T-cell (primary cell): ENCODE results near the gene C1QTNF9. TPM values are rescaled to one million over a fixed set of nuclear protein-coding genes. Genes with fewer than 3 reads are reported as not detected.

Experiments
- ATAC-seq, 4 experiments: fragments of 200-7000 bp in 3 of 4; fragments of 150-1000 bp in 1 of 4; cut with Tn5 transposase; replicated peaks in 1 of 4; 1 replicate in 3 of 4; 2 replicates in 1 of 4; pipeline ENCODE4 v1.10.0; 2021; ENCODE audit warnings: moderate library complexity in 3 of 4, mild to moderate bottlenecking in 2 of 4, moderate number of reproducible peaks in 1 of 4
- CTCF ChIA-PET, 2 donors: fragments of 300-600 bp; sonication (Branson Sonifier 250); formaldehyde crosslinking; loops; one replicate each; lab custom pipeline; 2022; ENCODE audit warnings: antibody characterized with exemption in 2 of 2; lab: Charles Lee
- POLR2A ChIA-PET, 2 donors: fragments of 300-600 bp; sonication (Branson Sonifier 250); formaldehyde crosslinking; loops; one replicate each; lab custom pipeline; 2022; ENCODE audit warnings: antibody characterized with exemption in 2 of 2; lab: Charles Lee
- DNase-seq, 35 experiments: peaks; one replicate each; pipeline versions ENCODE4 v3.0.0 to v3.0.0-alpha.2; 2013 to 2023
- H3K27ac ChIP-seq: one replicate; pipeline ENCODE4 v1.5.1; 2013; ENCODE audit warnings: low read length
- H3K27me3 ChIP-seq, 2 experiments: replicated peaks in 1 of 2; 1 replicate in 1 of 2; 2 replicates in 1 of 2; pipeline versions ENCODE4 v1.6.1 to v1.7.0; 2013; ENCODE audit warnings: low read length in 1 of 2, mixed read lengths in 1 of 2; ENCODE audit not compliant: control insufficient read depth in 2 of 2, insufficient read depth in 2 of 2; ENCODE audit errors: extremely low read depth in 1 of 2
- H3K36me3 ChIP-seq, 2 donors: 1 replicate in 1 of 2; 2 replicates in 1 of 2; pipeline versions ENCODE4 v1.6.1 to v1.7.0; 2013; ENCODE audit warnings: low read length in 1 of 2; ENCODE audit not compliant: control insufficient read depth in 2 of 2, insufficient read depth in 1 of 2; ENCODE audit errors: extremely low read depth in 1 of 2
- H3K4me1 ChIP-seq, 2 experiments: 1 replicate in 1 of 2; 2 replicates in 1 of 2; pipeline versions ENCODE4 v1.6.1 to v1.7.0; 2013; ENCODE audit warnings: low read length in 2 of 2, mixed read lengths in 1 of 2; ENCODE audit not compliant: insufficient read depth in 2 of 2, control insufficient read depth in 1 of 2; ENCODE audit errors: extremely low read depth in 1 of 2
- H3K4me3 ChIP-seq, 2 donors: 1 replicate in 1 of 2; 2 replicates in 1 of 2; pipeline versions ENCODE4 v1.5.1 to v1.7.0; 2013; ENCODE audit warnings: mild to moderate bottlenecking in 2 of 2, low read length in 1 of 2, moderate library complexity in 1 of 2; ENCODE audit not compliant: control insufficient read depth in 1 of 2; ENCODE audit errors: extremely low read depth in 1 of 2
- H3K9me3 ChIP-seq: 2 replicates; pipeline ENCODE4 v1.7.0; 2013
- H3K27ac Mint-ChIP-seq, 2 donors: one replicate each; pipeline ENCODE4 v1.8.0; 2020 to 2021; ENCODE audit warnings: mild to moderate bottlenecking in 2 of 2, mixed read lengths in 2 of 2
- H3K27me3 Mint-ChIP-seq, 2 donors: one replicate each; pipeline ENCODE4 v1.8.0; 2021 to 2022; ENCODE audit warnings: mixed read lengths in 2 of 2
- H3K36me3 Mint-ChIP-seq: one replicate; pipeline ENCODE4 v1.8.0; 2021; ENCODE audit warnings: mixed read lengths
- H3K4me1 Mint-ChIP-seq, 3 donors: one replicate each; pipeline ENCODE4 v1.8.0; 2020 to 2022; ENCODE audit warnings: mixed read lengths in 3 of 3, mild to moderate bottlenecking in 1 of 3
- H3K4me3 Mint-ChIP-seq, 3 donors: one replicate each; pipeline ENCODE4 v1.8.0; 2020 to 2022; ENCODE audit warnings: mild to moderate bottlenecking in 3 of 3, mixed read lengths in 3 of 3, moderate library complexity in 3 of 3
- H3K9me3 Mint-ChIP-seq, 3 donors: one replicate each; pipeline ENCODE4 v1.8.0; 2020 to 2022; ENCODE audit warnings: mixed read lengths in 3 of 3
- WGBS: methylation state at CpG from one replicate; pipeline ENCODE4 v1.1.5; 2013; ENCODE audit warnings: missing lambda C conversion rate; ENCODE audit not compliant: insufficient coverage; 5-methylcytosine and 5-hydroxymethylcytosine counted together
- total RNA-seq, 35 experiments: library from RNA in 6 of 35; stranded (reverse) in 6 of 35; fragments of 120-200 nt in 1 of 35; gene quantifications; one replicate each; pipeline versions ENCODE4 v1.2.1 to v1.2.4 and lab custom pipeline; 2013 to 2026

Gene C1QTNF9
- total RNA-seq, 5 donors from 2014 or later (not counting 1 experiment from before 2014, with no cell fraction given), result 0.23 TPM; not detected in 4

DNA sequence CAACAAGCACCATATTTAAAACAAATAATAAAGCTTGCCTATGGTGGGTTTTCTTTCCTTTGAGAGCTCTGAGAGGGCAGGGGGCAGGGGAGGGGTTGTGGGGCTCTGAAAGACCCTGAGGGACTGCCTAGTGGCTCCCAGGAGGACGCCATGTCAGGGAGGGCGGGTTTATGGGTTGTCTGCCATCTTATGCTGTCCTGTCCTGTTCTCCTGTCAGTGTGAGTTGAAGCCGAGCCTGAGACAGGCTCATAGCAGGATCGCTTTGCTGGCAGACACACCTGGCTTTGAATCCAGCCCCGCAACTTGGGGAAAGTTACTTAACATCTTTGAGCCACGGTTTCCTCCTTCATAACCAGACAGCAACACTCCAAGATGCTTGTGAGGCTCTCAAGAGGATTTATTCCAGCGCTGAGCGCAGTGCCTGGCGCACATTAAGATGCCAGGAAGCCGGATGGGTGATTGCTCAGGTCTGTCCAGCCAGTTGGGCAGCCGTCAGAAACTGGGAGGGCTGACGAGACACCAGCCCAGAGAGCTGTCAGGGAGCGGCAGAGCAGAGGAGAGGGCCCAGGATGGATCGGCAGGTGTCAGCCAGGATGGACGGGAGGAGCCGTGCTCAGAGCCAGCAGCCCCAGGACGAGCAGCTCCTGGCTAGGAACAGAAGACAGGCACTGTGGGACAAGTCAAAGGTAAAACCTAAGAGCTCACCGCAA, 36.8 kb upstream of the C1QTNF9 start:
- Histone ChIP-seq H3K4me3 (peak overlapping the region; percentile 53 to 75), H3K27ac (peak overlapping the region; percentile 83), H3K4me1 (peaks cover 78 to 86% of the 10 kb centered on the region in 2 experiments), H3K36me3 (peaks cover 0 to 4% of the 10 kb centered on the region in 2 donors), H3K27me3 (no peaks in the 10 kb centered on the region), H3K9me3 (no peaks in the 10 kb centered on the region)
- Mint-ChIP-seq H3K9me3 (no peaks in the 10 kb centered on the region), H3K36me3 (peaks cover 5% of the 10 kb centered on the region), H3K4me1 (peaks cover 91 to 95% (median 93%) of the 10 kb centered on the region in 3 donors), H3K27me3 (no peaks in the 10 kb centered on the region), H3K27ac (peak overlapping the region; percentile 96 to 99), H3K4me3 (peak overlapping the region; percentile 87 to 94 (median 91))
- ChIA-PET POLR2A (interaction anchor here (1.2 to 7.2 kb wide), 5 partner anchors 8 to 22 kb away, joined by 3 to 93 read pairs (median 13); no protein-coding TSS in a partner anchor), CTCF (interaction anchor here in 1 of 2 donors (0.8 to 2.8 kb wide), 6 partner anchors 8 to 44 kb away, joined by 3 to 16 read pairs (median 11); no protein-coding TSS in a partner anchor)
- DNase-seq (peak in 3 of 35 experiments; percentile 15 to 44 (median 33)), ATAC-seq (no peak)
- WGBS, result 66% methylated on average over 14 of the region's 18 CpGs

- ATAC-seq (no peak), DNase-seq (no peak)
- Mint-ChIP-seq H3K4me3 (peak overlapping the region; percentile 32 to 94 (median 62)), H3K9me3 (no peaks in the 10 kb centered on the region), H3K27me3 (no peaks in the 10 kb centered on the region), H3K27ac (peak overlapping the region; percentile 96 to 99), H3K36me3 (peaks cover 10% of the 10 kb centered on the region), H3K4me1 (peaks cover 88 to 95% (median 90%) of the 10 kb centered on the region in 3 donors)
- H3K4me1 ChIP-seq, result peaks cover 76 to 84% of the 10 kb centered on the region in 2 experiments
- H3K4me3 ChIP-seq, result no peak overlapping the region
- 96% methylated on average over 7 of the region's 7 CpGs for WGBS
- H3K9me3 ChIP-seq, result no peaks in the 10 kb centered on the region
- ChIA-PET CTCF (interaction anchor here in 1 of 2 donors (1.4 to 2.8 kb wide), 5 partner anchors 9 to 44 kb away, joined by 4 to 16 read pairs (median 12); no protein-coding TSS in a partner anchor), POLR2A (interaction anchor here (0.5 to 7.2 kb wide), 7 partner anchors 9 to 87 kb away, joined by 3 to 93 read pairs (median 8); no protein-coding TSS in a partner anchor)
- H3K27ac ChIP-seq, result peak overlapping the region; percentile 83
- H3K36me3 ChIP-seq, result peaks cover 0 to 6% of the 10 kb centered on the region in 2 donors
- H3K27me3 ChIP-seq, result no peaks in the 10 kb centered on the region
These were observed 35.5 kb upstream of the C1QTNF9 start for GRCh38 chr13:24273926-24274325.

- no peaks in the 10 kb centered on the region for H3K9me3 Mint-ChIP-seq
- Histone ChIP-seq H3K27ac (peak overlapping the region; percentile 83), H3K4me1 (peaks cover 74 to 84% of the 10 kb centered on the region in 2 experiments), H3K27me3 (no peaks in the 10 kb centered on the region), H3K36me3 (peaks cover 3 to 10% of the 10 kb centered on the region in 2 donors), H3K4me3 (no peak overlapping the region), H3K9me3 (no peaks in the 10 kb centered on the region)
- peaks cover 16% of the 10 kb centered on the region for H3K36me3 Mint-ChIP-seq
- ChIA-PET CTCF (interaction anchor here in 1 of 2 donors (0.6 to 2.8 kb wide), 7 partner anchors 10 to 44 kb away, joined by 4 to 16 read pairs (median 10); no protein-coding TSS in a partner anchor), POLR2A (interaction anchor here (0.6 to 7.2 kb wide), 7 partner anchors 10 to 24 kb away, joined by 3 to 93 read pairs (median 8); no protein-coding TSS in a partner anchor)
- DNase-seq, result peak in 33 of 35 experiments; percentile 34 to 88 (median 50)
- peaks cover 89 to 95% (median 91%) of the 10 kb centered on the region in 3 donors for H3K4me1 Mint-ChIP-seq
- ATAC-seq, result peak in 2 of 4 experiments; percentile 6 to 61
- H3K27me3 Mint-ChIP-seq, result no peaks in the 10 kb centered on the region
- H3K4me3 Mint-ChIP-seq, result peak overlapping the region; percentile 62 to 94 (median 69)
- 0% methylated on average over 3 of the region's 6 CpGs for WGBS
- peak overlapping the region; percentile 96 to 99 for H3K27ac Mint-ChIP-seq
These were observed 34.8 kb upstream of the C1QTNF9 start for GRCh38 chr13:24274452-24275021.

- Mint-ChIP-seq H3K27ac (peak overlapping the region; percentile 96 to 99), H3K36me3 (peaks cover 19% of the 10 kb centered on the region), H3K4me3 (peak overlapping the region; percentile 62 to 94 (median 69)), H3K4me1 (peaks cover 89 to 95% (median 92%) of the 10 kb centered on the region in 3 donors), H3K27me3 (no peaks in the 10 kb centered on the region), H3K9me3 (no peaks in the 10 kb centered on the region)
- DNase-seq, result no peak
- ATAC-seq, result no peak
- CTCF ChIA-PET, result interaction anchor here in 1 of 2 donors (0.6 to 2.8 kb wide), 6 partner anchors 11 to 45 kb away, joined by 4 to 16 read pairs (median 8); no protein-coding TSS in a partner anchor
- H3K4me3 ChIP-seq, result no peak overlapping the region
- POLR2A ChIA-PET, result interaction anchor here (0.6 to 7.2 kb wide), 5 partner anchors 10 to 26 kb away, joined by 3 to 93 read pairs (median 13); no protein-coding TSS in a partner anchor
- peaks cover 4 to 13% of the 10 kb centered on the region in 2 donors for H3K36me3 ChIP-seq
- peak overlapping the region; percentile 83 for H3K27ac ChIP-seq
- peaks cover 70 to 85% of the 10 kb centered on the region in 2 experiments for H3K4me1 ChIP-seq
- no peaks in the 10 kb centered on the region for H3K9me3 ChIP-seq
- H3K27me3 ChIP-seq, result no peaks in the 10 kb centered on the region
These were observed 34.3 kb upstream of the C1QTNF9 start for GRCh38 chr13:24275041-24275440.

DNA sequence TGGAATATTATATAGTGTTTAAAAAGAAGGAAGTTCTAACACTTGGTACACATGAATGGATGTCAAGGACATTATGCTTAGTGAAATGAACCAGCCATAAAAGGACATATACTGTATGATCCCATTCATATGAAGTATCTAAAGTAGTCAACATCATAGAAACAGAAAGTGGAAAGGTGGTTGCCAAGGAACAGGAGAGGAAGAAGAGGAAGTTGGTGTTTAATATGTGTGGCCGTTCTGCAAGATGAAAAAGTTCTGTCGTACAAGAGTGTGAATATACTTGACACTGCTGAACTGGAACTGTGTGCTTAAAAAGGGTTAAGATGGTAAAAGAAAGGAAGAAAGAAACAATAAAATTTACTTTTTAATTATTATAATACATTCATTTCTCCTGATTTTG, 33.1 kb upstream of the C1QTNF9 start:
- Mint-ChIP-seq H3K36me3 (peaks cover 31% of the 10 kb centered on the region), H3K4me3 (peak overlapping the region; percentile 22 to 59 (median 22)), H3K4me1 (peaks cover 91 to 94% (median 91%) of the 10 kb centered on the region in 3 donors), H3K27me3 (no peaks in the 10 kb centered on the region), H3K27ac (peak overlapping the region; percentile 96 to 99), H3K9me3 (no peaks in the 10 kb centered on the region)
- ATAC-seq (peak in 1 of 4 experiments; percentile 26), DNase-seq (peak in 1 of 35 experiments; percentile 72)
- H3K27me3 ChIP-seq, result no peaks in the 10 kb centered on the region
- CTCF ChIA-PET, result interaction anchor here in 1 of 2 donors (0.6 to 1.3 kb wide), 2 partner anchors 12 to 25 kb away, joined by 3 to 4 read pairs; no protein-coding TSS in a partner anchor
- WGBS, result no CpG with 5 or more reads among the region's 2 CpGs
- H3K4me1 ChIP-seq, result peaks cover 60 to 86% of the 10 kb centered on the region in 2 experiments
- H3K27ac ChIP-seq, result peak overlapping the region; percentile 83
- H3K9me3 ChIP-seq, result no peaks in the 10 kb centered on the region
- H3K4me3 ChIP-seq, result no peak overlapping the region
- POLR2A ChIA-PET, result interaction anchor here in 1 of 2 donors (1.2 kb wide), 1 partner anchor 10 kb away, joined by 3 read pairs; no protein-coding TSS in a partner anchor
- peaks cover 6 to 25% of the 10 kb centered on the region in 2 donors for H3K36me3 ChIP-seq
